Stimulated activated CD8-positive, alpha-beta memory T cell treated with anti-CD3 and anti-CD28 coated beads, Interleukin-4, amount 100 ng/mL, for 48 hours (primary cell): ENCODE results near the gene SOX11.
"Not testable (repeated sequence)": the region's sequence is repeated elsewhere in the genome, so short reads cannot be mapped to it uniquely, and the experiment has no call there.

Experiments used
- DNase-seq: peaks from one replicate; pipeline ENCODE4 v3.0.0-alpha.2; 2020

SOX11 gene

DNA sequence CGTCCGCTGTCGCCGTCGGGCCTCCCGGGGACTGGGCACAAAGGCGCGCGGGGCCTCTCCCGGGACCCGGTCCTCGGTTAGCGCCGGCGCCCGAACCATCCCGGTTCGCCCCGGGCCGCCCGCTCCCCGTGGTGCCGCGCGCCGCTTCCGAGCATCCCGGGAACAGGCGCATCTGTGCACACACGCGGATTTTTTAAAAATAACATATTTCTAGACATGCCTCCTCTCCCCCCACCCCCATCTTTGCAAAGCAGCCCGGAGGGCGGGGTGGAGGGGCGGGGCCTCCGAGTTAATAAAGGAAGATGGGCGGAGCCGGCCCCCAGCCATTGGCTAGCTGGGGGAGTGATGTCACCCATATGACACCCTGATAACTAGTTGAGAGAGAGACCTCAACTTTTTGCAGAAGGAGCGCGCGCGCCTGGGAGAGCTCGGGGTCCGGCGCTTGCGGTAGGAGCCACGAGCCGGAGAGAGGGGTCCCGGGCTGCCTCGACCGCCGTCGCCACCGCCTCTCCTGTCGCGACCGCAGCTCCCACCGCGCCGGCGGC is at the start of gene SOX11:
Gene SOX11 (plus strand): TSS at position 400 of the 545 bp plus-strand sequence. CDS start 338 bp downstream, outside the sequence.
- no peak for DNase-seq

DNA sequence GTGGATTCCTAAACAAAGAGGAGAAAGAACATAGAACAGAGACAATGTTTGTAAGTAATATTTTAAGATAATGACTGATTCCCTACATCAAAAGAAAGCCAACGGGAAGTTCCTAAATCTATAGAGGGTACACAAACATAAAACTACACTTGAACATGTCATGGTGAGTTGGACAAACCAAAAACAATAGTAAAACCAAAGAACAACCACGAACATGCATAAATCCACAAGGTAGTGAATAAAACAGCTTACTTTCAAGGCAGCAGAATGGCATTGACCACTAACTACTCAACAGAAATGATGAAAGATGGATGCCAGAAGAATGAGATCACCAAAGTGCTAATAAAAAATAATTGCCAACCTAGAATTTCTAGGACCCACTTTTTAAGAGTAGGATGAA is 39.5 kb upstream of the SOX11 start:
- not testable (repeated sequence) for DNase-seq

DNA sequence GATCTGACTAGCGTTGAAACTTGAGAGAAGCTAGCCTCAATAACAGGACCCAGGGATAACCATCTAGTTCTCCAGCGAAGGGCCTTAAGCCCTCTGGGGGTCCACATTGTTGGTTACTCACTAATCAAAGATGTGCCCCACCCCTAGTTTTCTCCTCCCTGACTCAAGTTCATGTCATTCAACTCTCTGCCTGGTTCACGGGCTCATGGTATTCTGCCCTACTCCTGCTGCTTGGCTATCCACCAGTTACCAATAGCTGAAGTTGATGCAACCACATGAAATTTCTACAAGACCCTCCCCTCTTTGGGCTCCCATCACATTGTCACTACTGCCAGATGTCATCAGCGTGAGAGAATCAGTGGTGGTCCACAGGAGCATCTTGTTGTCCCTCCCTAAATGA is 38.4 kb upstream of the SOX11 start:
- not testable (repeated sequence) for DNase-seq

DNA sequence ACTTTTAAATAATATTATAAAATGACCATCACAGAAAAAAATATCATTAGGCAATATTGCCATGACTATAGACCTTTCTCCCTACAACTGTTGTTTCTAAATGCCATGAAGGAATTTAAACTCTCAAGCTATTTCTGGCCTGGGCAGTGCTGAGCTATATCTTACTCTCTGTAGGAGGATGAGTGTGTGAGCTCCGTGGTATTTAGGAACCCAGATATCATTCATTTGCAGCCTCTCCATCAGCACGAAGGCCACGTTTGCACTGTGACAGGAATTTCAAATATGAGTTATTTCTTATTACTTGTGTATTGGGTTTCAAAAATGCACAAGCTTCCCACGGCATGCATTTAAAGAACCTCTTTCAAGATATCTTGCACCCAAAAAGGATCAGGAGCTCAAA is 35.0 kb upstream of the SOX11 start:
- DNase-seq, result no peak

DNA sequence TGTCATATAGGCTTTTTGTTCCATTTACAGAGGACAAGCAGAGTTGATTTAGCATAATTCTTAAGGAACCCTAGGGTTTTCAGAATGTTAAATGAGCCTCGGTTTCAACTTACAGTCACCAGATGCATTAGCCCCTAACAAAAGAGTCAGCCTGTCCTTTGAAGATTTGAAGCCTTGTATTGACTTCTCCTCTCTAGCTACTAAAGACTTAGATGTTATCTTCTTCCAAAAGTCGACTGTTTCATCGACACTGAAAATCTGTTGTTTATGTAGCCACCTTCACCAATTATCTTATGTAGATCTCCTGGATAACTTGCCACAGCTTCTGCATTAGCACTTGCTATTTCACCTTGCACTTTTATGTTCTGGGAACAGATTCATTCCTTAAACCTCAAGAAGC is 31.6 kb upstream of the SOX11 start:
- DNase-seq, result no peak

DNA sequence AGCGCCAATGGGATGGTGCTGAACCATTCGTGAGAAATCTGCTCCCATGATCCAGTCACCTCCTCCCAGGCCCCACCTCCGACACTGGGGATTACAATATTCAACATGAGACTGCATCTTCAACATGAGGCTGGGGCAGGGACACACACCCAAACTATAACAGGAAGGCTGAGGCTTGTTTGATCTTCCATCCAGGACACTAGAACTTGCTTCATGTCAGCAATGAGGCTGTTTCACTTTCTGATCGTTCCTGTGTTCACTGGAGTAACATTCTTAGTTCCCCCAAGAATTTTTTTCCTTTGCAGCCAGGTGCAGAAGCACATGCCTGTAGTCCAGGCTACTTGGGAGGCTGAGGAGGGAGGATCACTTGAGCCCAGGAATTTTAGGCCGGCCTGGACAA is 30.8 kb upstream of the SOX11 start:
- no peak for DNase-seq

DNA sequence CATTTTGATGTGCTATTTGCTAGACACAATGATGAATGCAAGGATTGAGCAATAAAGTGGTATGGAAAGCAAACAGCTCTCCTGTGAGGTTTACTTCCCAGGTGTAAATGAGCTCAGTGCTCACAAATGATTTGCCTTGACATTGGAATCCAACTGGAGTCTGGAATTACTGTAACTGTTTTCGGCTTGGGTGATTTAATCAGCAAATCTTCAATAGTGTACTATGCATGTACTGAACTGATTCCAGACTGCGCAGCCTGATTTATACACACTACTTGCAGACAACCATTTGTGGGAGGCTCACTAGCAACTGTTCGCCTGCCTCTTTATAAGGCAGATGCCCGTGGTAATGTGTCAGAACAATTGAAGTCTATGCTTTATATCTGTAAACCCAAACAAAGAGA is 27.9 kb upstream of the SOX11 start:
- no peak for DNase-seq

DNA sequence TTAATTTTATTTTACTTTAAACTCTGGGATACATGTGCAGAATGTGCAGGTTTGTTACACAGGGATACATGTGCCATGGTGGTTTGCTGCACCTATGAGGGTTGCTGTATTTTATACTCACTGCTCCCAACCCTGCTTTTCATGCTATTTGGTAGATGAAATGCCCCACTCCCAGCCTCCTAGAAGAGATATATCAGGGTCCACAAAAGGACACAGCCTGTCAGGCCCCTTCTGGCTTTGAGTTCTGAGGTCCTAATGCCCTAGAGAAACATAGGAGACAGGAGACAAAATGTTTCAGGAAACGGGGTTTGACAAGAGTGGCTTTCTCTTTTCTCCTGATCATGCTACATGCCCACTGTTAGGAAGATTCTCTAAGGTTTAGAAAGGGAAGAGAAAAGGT is 27.1 kb upstream of the SOX11 start:
- no peak for DNase-seq

DNA sequence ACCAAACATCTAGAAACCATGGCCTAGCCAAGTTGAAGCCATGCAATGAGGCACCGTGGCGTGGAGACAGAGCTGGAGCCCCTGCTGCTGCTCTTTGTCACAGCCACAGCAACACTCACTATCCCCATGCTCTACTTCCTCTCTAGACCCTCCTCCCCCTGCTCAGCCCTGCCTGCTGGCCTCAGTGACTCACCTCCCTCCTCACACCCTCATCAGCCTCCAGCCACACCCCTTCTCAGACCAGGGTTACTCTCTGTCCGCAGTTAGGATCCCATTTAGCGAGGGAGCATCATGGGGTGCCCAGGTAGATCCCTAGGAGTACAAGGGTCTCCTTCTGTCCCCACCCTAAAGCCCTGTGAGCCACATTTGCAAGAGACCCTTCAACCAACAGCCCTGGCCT is 25.4 kb upstream of the SOX11 start:
- DNase-seq, result no peak

DNA sequence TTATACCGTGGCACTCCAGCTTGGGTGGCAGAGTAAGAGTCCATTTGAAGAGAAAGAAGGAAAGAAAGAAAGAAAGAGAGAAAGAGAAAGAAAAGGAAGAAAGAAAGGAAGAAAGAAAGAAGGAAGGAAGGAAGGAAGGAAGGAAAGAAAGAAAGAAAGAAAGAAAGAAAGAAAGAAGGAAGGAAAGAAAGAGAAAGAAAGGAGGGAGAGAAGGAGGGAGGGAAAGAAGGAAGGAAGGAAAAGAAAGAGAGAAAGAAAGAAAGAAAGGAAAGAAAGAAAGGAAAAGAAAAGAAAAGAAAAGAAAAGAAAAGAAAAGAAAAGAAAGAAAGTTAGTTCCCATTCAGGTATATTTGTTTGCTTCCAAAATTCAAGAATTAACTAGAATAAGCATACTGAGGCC is 24.5 kb upstream of the SOX11 start:
- not testable (repeated sequence) for DNase-seq

DNA sequence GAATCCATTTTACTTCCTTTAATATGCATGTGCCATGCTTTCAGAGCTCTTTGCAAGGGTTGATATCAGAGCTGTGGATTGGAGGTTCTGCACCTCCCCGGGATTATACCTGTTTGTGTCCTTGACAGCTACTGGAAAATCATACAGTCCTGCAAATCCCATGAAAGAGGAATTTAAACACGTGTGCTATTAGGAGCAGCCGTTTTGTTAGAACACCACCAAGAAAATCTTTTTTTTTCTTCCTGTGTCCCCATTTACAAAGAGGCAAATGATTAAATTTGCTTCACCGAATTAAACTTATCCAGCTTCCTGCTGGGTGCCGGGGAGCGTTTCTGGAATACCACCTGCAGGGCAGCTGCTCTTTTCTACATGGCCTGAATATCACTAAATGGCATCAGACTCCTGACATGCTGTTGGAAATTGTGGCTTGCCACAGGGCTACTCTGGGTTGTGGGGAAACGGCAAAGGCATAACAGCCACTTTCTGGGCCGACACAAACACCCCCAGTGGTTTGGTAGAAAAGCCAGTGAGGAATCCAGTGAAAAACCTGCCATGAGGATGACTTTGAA is 23.4 kb upstream of the SOX11 start:
- no peak for DNase-seq

DNA sequence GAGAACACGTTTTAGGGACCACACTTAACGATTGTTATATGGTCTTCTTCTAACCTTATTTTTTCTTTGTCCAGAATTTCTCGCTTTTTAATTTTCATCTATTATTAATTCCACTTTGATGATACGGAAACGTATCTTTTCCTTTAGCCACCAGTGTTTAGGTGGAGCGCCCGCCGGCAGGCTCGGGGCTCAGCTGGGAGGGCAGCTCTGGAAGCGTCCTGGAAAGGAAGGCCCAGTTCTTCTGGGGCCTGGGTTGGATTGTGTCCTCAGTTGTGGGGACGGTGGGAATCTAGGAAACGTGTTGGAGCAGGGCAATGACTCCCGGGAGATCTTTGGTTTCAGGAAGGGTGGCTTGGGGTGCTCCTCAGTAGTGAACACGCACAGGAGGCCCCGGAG is 19.4 kb upstream of the SOX11 start:
- DNase-seq, result no peak

DNA sequence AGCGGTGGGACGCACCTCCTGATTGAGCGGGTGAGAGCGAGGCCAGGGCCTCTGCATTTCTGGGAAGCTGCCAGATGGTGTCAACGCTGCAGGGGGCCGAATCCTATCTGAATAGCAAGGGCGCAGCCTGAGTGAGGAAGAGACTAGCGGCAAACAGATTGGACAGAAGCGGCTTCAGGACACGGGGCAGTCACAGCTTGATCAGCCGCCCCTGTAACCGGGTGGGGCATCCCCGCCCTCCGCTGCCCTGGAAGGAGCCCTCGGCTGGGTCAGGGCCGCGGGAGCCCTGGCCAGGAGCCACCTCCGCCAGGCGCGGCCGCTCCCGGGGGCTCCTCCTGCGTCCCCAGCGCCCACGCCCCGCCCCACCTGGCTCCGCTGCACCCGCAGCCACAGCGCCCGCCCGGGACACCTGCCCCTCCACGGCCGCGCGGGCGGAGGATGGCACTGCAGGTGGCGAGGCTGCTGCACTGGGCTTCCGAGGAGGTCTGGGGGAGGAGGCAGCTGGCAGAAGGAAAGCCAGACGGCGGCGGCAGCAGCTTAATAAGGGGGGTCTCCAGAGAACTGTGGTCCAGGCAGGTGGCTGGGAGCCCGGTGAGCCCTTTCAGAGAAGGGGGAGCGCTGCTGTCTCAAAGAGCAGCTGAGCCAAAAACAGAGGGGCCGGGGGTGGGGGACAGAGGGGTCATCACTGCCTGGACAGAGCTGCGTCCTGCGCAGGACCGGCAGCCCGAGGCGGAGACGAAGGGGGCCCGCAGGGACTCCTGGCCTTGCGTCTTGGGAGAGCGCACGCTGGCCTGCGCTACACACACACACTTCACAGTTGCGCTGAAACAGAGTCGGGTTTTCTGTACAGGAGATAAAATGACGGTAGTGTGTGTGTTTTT is 18.8 kb upstream of the SOX11 start:
- no peak for DNase-seq

DNA sequence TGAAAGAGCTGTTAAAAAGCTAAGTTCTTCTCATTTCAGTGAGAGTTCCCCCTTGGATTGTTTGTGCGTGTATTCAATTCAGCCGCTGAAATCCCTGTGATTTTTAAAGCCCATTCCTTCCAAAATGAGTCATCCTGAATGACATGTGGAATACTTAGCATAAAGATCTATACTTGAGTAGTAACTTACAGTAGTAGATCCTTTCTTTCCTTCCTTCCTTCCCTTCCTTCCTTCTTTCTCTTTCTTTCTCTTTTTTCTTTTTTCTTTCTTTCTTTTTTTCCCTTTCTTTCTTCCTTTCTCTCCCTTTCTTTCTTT is 18.2 kb upstream of the SOX11 start:
- DNase-seq, result no peak

DNA sequence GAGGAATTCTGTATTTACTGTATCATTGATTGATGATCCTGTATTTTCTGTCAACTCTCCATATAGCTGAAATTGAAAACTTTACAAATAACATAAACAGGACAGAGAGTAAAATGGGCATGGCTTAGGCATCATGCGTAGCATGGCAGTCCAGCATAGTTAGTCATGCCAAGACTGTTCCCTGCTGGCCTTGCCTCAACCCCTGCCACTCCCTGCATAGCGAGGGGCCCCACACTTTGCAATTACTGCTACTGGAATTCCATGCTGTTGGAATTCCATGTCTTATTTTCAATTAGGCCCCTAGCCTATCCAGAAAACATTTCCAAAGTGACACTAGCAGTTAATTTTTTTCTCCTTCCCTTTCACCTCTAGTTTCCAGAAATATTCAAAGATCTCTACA is 15.1 kb upstream of the SOX11 start:
- DNase-seq, result no peak

DNA sequence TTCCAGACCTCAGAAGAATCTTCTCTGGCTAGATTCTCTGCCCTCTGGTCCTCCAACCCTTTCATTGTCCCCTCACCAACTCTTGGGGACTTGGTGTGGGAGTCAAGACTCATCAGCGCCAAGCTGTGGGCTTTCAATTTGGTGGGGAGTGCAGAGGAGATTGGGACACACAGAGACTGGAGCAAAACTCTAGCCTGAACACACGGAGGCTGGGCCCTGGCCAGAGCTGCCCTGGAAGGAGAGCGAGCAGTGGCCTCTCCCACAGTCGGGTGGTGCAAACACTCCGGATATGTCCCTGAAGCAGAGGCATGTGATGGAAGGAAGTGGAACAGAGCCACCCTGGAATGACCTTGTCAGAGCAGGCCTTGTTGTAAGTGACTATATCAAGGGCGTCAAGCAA is 8.7 kb upstream of the SOX11 start:
- no peak for DNase-seq

DNA sequence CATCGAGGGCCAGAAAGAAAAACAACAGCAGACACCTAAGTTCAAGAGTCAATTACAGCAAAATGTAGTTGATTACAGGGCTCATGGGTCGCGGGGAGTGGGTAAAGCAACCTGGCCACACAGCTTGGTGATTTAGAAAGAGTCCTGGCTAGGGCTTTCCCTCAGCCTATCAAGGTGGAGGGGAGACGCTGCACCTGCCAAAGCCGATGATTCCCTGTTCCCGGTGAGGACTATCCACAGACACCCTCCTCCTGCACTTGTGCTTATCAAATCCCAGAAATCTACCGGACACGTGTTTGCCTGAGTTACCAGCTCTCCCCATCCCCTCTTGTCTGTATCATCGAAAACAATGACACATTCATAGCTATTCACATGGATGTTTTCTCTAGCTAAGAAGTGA is 7.0 kb upstream of the SOX11 start:
- DNase-seq, result no peak

DNA sequence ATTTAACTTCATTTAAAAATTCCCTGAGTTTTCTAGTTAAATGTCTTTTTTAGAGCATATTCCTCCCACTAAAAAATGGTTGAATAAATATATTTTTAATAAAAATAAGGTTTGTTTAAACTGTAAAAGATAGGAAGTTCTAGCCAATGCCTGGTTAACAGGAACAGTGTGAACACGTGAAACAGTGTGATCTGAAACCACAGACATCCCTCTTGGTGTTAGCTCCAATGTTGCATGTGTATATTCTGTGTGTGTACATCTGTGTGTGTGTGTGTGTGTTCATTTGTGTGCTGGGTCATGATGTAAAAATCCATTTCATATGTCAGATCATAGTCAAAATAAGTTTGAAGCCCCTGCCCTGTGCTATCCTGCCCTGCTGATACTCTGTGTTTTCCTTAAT is 6.1 kb upstream of the SOX11 start:
- DNase-seq, result no peak

DNA sequence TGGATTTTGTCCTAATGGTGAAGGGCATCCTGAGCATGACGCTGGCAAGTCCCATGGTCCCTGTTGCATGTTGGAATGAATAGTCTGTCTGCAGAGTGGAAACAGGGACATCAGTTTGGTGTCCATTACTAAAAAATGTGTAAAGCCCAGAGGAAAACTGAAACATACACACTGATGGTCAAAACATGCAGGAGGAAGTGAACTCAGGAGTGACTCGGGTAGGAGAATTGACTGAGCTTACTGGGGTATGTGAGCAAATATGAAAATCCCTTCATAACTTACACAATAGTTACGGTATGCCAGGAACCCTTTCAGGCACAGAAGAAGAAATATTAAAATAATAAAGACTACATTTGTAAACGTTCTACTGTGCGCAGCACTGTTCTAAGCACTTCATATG is 5.6 kb upstream of the SOX11 start:
- DNase-seq, result no peak

DNA sequence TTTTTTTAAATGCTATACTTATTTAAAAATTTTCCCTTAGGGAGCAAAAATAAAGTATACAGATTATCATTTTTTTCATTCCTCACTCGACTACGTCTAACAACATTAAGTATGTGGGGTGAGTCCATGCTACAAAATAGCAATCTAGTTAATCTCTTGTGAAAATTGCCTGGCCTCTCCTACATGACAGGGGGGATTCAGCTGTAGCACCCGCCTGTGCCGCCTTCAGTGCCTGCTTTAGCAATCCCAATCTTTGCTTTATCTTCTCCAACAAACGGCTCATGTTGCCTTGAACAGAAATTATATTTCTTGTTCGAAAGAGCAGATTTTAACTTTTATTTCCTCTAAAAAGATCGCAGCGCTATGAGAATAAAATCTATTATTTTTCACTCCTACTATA is 2.4 kb upstream of the SOX11 start:
- DNase-seq, result no peak

DNA sequence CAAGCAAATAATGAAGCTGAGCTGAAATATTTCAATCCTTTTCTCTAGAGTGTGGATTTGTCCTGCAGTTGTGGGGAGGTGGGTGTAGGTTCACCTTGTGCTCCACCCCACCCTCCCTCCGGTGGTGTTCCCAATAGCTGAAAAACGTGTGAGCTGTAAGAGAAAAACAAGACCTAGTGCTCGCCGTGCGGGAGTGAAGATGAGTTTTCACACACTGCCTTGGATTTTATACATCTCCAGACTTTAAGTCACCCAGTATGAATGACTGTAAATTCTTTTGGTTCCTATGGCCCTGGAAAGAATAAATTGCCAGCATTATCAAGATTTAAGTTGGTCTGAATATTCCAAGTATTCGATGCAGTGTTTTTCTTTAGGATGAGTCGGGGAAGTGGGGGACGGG is 1.9 kb upstream of the SOX11 start:
- DNase-seq, result no peak

DNA sequence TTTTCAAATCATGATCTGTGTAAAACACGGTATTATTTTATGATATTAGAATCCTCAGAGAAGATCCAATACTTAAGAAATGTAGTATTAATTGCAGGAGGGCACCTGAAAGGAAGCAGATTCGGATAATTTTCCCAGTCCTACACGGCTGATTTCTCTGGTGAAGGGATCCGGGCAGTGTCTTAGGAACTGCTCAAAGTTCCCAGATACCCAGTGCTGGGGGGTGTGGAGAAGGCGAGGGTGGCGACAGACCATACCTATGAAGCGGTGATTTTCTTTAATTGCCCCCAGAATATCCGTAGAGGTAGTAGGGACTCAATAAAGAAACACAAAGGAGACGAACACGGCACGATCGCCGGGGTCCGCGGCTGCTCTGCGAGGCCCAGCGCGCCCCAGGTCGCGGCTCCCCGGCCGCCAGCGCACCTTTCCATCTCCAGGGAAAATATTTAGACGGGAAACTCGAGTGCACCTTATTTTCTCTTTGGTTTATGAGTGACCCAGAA is 1.4 kb upstream of the SOX11 start:
- DNase-seq, result no peak

DNA sequence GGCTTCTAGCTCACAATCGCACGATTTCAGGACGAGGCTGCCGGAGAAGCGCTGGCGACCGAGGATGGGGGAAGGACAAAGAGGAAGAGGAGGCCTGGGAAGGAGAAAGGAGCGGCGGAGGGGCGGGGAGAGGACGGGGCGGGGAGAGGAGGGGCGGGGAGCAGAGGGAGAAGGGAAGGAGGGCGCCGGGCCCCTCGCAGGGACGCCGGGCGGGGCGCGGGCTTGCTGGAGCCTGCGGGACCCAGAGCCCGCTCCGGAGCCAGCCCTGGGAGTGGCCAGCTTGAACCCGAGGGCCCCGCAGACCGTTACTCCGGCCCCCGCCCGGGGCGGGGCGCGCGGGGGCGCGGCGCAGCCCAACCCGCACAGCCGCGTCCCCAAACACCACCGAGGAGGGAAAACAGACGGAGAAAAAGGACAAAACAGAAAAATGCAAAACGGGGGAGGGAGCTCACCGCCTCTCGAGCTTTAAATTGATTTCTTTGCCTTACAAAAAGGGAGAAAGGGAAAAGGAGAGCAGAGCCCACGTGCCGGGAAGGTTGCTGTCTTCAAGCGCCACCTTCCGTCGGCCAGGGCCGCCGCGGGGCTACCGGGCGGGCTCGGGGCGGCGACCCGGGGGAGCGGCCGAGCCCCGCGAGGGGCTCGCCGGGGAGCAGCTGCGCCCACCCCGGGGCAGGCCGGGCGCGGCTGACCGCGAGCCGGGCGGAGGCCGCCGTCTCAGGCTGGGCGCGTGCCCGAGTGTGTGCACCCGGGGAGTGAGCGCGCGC is 781 bp upstream of the SOX11 start:
- DNase-seq, result no peak
